Stimulated activated CD4-positive, alpha-beta T cell treated with anti-CD3 and anti-CD28 coated beads, Interleukin-1b, Interleukin-23, amount 100 ng/mL, for 4 hours (primary cell): ENCODE data around the gene C1R.

Experiments
- DNase-seq, 2 donors: peaks; one replicate each; pipeline ENCODE4 v3.0.0-alpha.2; 2020; ENCODE audit warnings: low read depth in 2 of 2

The C1R gene

DNA sequence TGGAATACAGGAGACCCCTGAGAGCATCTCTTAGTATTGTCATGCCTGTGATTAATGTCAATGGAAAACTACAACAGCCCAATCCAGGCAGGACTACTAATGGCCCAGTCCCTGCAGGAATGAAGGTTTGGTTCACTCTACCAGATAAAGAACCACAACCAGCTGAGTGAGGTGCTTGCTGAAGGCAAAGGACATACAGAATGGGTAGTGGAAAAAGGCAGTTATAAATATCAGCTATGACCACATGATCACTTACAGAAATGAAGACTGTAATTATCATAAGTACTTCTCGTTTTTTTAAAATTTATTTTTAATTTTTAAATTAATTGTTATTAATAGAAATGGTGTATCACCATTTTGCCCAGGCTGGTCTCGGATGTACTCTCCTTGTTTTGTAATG is 56.8 kb downstream of the C1R start:
- DNase-seq = no peak

- no peak for DNase-seq
These were observed 57.8 kb downstream of the C1R start for GRCh38 chr12:7034464-7034863.

DNA sequence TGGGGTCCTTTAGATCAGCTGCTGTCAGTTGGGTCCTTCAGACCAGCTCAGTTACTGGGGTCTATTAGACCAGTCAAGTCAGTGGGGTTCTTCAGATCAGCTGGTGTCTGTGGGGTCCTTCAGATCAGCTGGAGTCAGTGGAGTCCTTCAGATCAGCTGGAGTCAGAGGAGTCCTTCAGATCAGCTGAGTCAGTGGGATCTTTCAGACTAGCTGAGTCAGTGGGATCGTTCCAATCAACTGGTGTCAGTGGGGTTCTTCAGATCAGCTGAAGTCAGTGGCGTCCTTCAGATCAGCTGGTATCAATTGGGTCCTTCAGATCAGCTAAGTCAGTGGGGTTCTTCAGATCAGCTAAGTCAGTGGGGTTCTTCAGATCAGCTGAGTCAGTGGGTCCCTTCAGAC is 59.3 kb downstream of the C1R start:
- no peak for DNase-seq

GRCh38 chr12:7031306-7031705 is 60.9 kb downstream of the C1R start:
- DNase-seq = no peak
